Panc1 (cell line): ENCODE results near the gene SRSF5.
A peak's percentile ranks its signal among the peaks of the same experiment; 100 is the strongest.

ENCODE experiments used
- CTCF ChIP-seq: fragments of 450-650 bp; IDR thresholded peaks from 2 replicates; pipeline ENCODE4 v1.5.1; 2017; ENCODE audit warnings: mild to moderate bottlenecking
- POLR2AphosphoS5 ChIP-seq: IDR thresholded peaks from 2 replicates; pipeline ENCODE4 v1.6.1; 2012; ENCODE audit warnings: mild to moderate bottlenecking, low read depth, low read length, moderate library complexity
- REST ChIP-seq, 2 experiments: IDR thresholded peaks; 2 replicates each; pipeline ENCODE4 v1.6.1; 2011 to 2012; ENCODE audit warnings: low read depth in 2 of 2, control low read depth in 1 of 2, low read length in 1 of 2, mild to moderate bottlenecking in 1 of 2, moderate library complexity in 1 of 2; ENCODE audit not compliant: insufficient read depth in 1 of 2
- SIN3A ChIP-seq: IDR thresholded peaks from 2 replicates; pipeline ENCODE4 v1.6.1; 2012; ENCODE audit warnings: low read depth, mild to moderate bottlenecking, low read length, moderate library complexity, borderline replicate concordance; ENCODE audit not compliant: insufficient read depth

DNA sequence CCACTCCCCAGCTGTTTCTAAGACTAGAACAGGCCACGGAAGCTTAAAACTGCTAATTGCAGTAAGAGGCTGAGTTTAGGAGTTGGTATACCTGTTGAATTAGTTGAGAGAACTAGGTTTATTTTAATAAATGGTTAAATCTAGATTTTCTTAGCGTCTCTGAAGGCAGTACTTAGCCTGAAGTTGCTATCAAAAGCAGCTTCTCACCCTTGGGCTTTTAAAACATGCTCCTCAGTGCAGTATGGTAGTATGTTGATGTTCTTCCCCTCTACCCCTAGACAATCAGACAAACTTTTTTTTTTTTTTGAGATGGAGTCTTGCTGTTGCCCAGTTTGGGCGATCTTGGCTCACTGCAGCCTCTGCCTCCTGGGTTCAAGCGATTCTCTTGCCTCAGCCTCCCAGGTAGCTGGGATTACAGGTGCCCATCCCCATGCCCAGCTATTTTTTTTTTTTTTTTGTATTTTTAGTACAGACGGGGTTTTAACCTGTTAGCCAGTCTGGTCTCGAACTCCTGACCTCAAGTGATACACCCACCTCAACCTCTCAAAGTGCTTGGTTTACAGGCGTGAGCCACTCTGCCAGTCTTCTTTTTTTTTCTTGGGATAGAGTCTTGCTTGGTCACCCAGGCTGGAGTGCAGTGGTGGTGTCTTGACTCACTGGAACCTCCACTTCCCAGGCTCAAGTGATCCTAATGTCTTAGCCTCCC lies 6.8 kb downstream of the SRSF5 start:
- 0 out of 2 replicates have a peak, but pooled peaks have one; percentile 39 for TF ChIP-seq POLR2AphosphoS5
- no peak for TF ChIP-seq CTCF
- TF ChIP-seq REST (IDR thresholded peaks at IDR 0.05; ENCODE audit: insufficient read depth in 1 of 2, low read depth in 2 of 2, low read length in 1 of 2), result no peak
- no peak for TF ChIP-seq SIN3A
